Femur (tissue), 1 donor: ENCODE measurements around the gene NEK7.

ENCODE experiments used
- DNase-seq: peaks from one replicate; pipeline ENCODE4 v3.0.0-alpha.2; 2017

NEK7 gene

DNA sequence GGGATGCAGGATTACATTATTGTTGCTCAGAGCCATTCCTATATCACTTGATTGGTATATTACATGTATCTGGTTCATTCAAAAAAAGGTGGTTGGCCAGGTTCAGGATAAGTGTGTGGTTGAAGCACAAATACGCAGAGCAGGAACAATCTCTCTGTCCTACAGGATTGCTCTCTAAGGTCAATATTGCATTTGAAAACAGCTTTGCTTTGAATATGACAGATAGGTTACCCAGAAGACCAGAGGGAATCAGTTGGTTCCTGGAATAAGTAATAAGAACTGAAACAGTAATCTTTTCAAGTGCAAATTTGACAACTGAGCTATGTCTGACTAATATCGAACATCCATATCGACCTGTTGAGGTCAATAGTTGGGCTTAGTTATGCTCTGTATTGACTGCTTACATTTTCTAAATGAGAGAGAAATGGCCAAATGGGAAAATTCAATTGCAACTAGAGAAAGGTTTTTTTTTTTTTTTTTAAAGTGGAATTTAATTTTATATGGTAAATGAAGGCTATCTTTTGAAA, 206.9 kb downstream of the NEK7 start:
- no peak for DNase-seq

DNA sequence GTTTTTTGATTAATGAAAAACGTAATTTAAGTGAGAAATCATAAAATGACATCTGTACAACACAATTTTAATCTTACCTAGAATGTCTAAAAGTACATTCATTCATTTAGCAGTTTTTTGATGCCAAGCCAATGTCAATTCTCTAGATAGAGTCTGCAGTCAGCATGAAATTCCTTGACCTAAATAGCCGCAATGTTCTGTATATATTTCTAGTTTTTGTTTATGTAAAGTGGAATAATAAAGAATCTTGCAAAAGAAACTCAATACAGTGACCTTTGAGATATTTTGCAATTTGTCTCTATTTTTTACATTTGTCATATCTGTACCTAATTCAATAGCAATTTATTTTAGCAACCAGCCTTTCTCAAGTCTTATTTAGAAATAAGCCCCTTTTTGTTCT, 207.7 kb downstream of the NEK7 start:
- DNase-seq, result no peak

DNA sequence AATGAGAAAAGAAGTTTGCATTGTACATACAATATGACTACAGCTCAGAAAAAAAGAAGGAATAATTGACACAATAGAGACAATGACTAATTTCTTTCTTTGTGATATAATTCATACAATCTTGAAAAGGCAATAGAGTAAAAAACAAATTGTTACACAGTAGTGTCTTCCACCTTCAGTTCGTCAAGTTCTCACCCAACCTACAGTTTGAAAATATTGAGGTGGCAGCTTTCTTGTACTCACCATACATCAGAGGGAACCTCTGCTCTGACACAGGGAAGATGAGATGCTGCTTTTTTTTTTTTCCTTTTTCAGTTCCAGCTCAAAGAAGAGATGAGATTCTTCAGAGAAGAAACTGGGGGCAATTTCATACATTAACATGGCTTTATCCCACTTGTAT, 210.5 kb downstream of the NEK7 start:
- no peak for DNase-seq

DNA sequence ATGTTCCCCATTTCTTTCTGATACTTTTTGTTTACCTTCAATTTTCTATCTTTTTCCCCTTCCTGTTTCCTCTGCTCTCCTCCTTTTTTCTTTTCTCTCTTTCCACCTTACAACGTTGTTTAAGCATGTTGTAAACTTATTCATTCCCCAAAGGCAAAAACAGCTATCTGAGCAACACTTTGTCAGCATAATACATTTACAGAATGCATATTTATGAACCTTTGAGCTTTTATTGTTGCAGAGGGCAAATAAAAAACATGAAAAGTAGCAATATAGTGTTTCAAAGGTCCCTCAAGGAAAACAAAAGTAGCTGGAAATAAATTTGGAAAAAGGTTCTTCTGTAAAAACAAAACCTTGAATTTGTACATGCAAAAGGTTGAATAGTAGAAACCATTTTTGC, 214.2 kb downstream of the NEK7 start:
- DNase-seq, result no peak
